ENCODE measurements around the gene KIF3C.

GRCh38 chr2:25939257-25939668 is 43.0 kb downstream of the KIF3C start:
- TF ChIP-seq CTCF (IDR thresholded peaks at IDR 0.05; ENCODE audit: extremely low read depth in 1 of 2, insufficient read depth in 1 of 2, low read depth in 1 of 2, low read length in 2 of 2) (no peak), POLR2A (IDR thresholded peaks at IDR 0.05; ENCODE audit: low read depth, low read length) (no peak), POLR2AphosphoS5 (IDR thresholded peaks at IDR 0.05; ENCODE audit: insufficient read depth, low read depth, low read length) (no peak), EZH2 (IDR thresholded peaks at IDR 0.05; ENCODE audit: borderline replicate concordance, low read depth, low read length, severe bottlenecking) (no peak)

Data from endothelial cell of umbilical vein (primary cell).